SK-N-SH (cell line): ENCODE results near the gene PLAU.

Experiments used
- POLR2AphosphoS5 ChIP-seq: IDR thresholded peaks from 2 replicates; pipeline ENCODE4 v1.6.1; 2012; ENCODE audit warnings: low read depth, low read length
- TF ChIP-seq, protein P1 (sequence below): fragments of 200-600 bp; sonication (generic); IDR thresholded peaks from 2 replicates; pipeline ENCODE4 v1.6.1; 2017; ENCODE audit warnings: antibody characterized with exemption, mild to moderate bottlenecking, moderate library complexity

DNA sequence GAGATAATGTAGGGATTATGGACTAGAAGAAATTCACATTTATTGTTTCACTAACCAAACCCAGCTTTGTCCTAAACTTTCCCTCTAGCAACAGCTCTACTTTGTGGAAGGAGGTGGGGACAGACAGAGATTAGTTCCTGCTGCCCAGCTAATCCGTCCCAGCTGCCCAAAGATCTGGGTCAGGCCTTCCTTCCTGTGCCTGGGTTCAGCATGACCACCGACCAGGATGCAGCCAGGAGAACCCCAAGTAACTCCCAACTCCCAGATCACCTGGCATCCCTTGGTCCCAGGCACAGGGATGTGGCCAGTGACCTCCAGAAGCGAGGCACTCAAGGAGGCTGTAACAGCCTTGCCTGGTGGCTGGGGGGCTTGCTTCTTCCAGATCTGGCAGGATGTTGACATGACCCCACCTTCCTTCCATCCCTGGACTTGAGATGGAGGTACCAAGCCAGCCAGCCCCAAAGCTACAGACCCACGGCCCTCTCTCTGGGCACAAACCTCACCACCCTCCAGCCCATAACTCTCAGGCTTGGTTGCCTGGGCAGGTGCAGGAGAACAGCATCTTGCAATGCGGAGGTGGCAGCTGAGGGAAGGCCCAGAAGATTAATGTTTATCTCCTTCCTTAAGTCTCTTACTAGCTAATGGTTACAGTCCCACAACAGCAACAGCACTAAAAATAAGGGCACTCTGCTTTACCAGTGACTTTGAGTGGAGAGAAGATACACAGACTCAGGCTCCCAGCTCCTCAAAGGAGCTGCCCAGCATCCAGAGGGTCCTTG lies 47.7 kb upstream of the PLAU start:
- TF ChIP-seq, protein P1, sequence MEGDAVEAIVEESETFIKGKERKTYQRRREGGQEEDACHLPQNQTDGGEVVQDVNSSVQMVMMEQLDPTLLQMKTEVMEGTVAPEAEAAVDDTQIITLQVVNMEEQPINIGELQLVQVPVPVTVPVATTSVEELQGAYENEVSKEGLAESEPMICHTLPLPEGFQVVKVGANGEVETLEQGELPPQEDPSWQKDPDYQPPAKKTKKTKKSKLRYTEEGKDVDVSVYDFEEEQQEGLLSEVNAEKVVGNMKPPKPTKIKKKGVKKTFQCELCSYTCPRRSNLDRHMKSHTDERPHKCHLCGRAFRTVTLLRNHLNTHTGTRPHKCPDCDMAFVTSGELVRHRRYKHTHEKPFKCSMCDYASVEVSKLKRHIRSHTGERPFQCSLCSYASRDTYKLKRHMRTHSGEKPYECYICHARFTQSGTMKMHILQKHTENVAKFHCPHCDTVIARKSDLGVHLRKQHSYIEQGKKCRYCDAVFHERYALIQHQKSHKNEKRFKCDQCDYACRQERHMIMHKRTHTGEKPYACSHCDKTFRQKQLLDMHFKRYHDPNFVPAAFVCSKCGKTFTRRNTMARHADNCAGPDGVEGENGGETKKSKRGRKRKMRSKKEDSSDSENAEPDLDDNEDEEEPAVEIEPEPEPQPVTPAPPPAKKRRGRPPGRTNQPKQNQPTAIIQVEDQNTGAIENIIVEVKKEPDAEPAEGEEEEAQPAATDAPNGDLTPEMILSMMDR = no peak
- TF ChIP-seq POLR2AphosphoS5 = no peak
